Measurements from ENCODE around the gene LRRC75A.
"Not testable (repeated sequence)": the region's sequence is repeated elsewhere in the genome, so short reads cannot be mapped to it uniquely, and the experiment has no call there.

The LRRC75A gene

DNA sequence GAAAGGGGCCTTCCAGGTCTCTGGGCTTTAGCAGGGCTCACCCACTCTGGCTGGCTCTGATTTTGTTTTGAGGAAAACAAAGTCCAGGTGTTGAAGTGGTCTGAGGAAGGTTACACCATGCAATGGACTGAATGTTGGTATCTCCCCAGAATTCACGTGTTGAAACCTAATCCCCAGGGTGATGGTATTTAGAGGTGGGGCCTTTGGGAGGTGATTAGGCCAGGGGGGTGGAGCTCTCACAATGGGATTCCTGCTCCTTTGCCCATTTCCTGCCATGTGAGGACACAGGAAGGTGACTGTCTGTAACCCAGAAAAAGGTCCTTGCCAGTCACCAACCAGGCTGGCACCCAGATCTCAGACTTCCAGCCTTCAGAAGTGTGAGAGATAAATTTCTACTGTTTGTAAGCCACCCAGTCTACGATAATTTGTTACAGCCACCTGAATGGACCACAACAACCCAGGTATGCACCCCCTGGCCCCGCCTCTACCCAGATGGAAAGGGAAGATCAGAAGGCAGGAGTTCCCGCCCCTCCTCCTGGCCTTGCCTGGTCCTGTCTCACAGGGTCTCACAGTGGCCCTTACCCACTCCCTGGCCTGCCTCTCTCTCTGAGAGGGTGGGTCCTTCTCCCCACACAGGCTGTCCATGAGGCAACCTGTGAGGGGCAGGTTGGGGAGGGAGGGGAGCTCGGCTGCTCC is 32.0 kb downstream of the LRRC75A start:
- no peaks in the 10 kb centered on the region for H3K27me3 Mint-ChIP-seq
- no peak overlapping the region for H3K27ac Mint-ChIP-seq
- H3K36me3 Mint-ChIP-seq = peaks cover 5% of the 10 kb centered on the region
- H3K9me3 Mint-ChIP-seq = no peaks in the 10 kb centered on the region
- DNase-seq (ENCODE audit: low spot score in 2 of 2) (no peak), ATAC-seq (ENCODE audit: low read depth) (no peak)
- H3K4me3 Mint-ChIP-seq = no peak overlapping the region
- H3K4me1 Mint-ChIP-seq = no peaks in the 10 kb centered on the region

DNA sequence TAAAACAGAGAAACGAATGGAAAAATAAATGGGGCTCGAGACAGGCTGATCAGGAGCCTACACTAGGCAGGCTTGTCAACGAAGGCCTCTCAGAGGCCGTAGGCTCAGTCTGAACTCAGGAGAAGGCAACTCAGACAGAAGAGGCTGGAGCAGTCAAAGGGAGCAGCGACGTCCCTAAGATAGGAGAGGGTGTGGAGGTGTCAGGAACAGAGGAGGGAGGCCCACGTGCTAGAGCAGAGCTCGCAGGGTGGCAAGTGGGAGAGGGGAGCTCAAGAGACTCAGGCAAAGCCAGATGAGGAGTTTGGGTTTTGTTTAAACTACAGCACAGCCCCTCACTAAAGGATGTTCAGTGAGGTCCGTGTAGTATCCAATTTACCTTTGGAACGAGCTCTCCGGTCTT is 32.7 kb downstream of the LRRC75A start:
- no peaks in the 10 kb centered on the region for H3K4me1 Mint-ChIP-seq
- H3K36me3 Mint-ChIP-seq = peaks cover 5% of the 10 kb centered on the region
- H3K4me3 Mint-ChIP-seq = no peak overlapping the region
- no peak for ATAC-seq (ENCODE audit: low read depth)
- H3K9me3 Mint-ChIP-seq = no peaks in the 10 kb centered on the region
- H3K27ac Mint-ChIP-seq = no peak overlapping the region
- no peaks in the 10 kb centered on the region for H3K27me3 Mint-ChIP-seq
- no peak for DNase-seq (ENCODE audit: low spot score in 2 of 2)

DNA sequence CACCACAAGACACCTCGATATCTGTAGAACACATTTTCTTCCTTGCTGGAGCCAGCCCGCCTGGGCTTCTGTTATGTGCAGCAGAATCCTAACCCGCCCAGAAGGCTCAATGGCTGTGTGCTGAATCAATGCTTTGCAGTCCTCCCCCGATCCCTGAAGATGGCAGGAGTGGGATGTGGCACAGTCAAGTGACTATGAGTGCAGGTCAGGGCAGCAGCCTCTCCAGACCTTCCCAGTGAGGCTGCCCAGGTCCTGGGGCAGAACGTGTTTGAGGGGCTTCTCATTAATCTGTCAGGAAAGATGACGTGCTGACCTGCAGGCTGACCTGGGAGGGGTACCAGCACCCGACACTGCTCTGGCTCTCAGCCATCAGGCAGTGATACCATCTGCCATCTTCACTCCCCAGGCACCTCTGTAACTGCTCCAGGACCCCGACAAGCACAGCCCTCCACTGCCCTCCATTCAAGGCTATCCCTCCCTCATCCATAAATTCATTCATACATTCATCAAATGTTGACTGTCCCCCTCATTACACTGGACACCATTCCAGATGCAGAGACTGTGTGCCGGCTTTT is 35.2 kb downstream of the LRRC75A start:
- Mint-ChIP-seq H3K9me3 (no peaks in the 10 kb centered on the region), H3K4me1 (peaks cover 4% of the 10 kb centered on the region), H3K36me3 (peaks cover 5% of the 10 kb centered on the region), H3K4me3 (no peak overlapping the region), H3K27me3 (no peaks in the 10 kb centered on the region), H3K27ac (no peak overlapping the region)
- ATAC-seq (ENCODE audit: low read depth) (no peak), DNase-seq (ENCODE audit: low spot score in 2 of 2) (no peak)

DNA sequence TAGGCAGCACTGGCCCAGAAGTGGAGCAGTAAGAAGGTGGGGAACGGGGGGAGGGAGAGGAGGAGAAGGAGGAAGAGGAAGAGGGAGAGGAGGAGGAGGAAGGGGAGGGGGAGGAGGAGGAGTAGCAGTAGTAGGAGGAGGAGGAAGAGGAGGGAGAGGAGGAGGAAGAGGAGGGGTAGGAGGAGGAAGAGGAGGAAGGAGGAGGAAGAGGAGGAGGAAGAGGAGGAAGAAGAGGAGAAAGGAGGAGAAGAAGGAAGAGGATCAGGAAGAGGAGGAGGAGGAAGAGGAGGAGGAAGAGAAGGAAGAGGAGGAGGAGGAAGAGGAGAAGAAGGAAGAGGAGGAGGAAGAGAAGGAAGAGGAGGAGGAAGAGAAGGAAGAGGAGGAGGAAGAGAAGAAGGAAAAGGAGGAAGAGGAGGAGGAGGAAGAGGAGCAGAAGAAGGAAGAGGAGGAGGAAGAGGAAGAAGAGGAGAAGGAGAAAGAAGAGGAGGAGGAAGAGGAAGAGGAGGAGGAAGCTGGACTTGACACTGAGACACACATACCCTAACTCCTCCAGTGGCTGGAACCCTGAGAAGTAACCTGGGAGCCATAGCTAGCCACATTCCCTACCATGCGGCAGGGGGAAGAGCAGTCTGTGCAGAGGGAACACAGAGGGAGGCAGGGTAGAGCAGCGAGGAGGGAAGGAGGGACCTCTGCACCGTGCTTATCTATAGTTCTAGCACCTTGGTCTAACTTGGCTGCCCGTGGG is 35.8 kb downstream of the LRRC75A start:
- Mint-ChIP-seq H3K27ac (no peak overlapping the region), H3K27me3 (no peaks in the 10 kb centered on the region)
- no peak for DNase-seq (ENCODE audit: low spot score in 2 of 2)

DNA sequence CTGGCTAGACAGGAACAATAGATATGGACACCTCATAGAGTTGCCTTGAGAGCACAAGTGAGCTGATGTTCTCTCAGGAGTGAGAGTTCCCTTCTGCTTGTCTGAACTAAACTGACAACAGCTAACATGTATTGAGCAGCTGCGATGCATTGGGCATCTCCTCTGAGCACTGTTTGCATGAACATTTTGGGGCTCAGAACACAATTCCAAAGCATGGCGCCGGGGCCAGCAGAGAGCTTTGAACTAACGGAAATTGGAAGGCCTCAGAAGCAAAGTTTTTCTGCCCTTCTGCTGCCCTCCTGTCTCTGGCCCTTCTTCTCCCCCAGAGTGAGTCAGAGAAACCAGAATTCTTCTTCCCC is 38.5 kb downstream of the LRRC75A start:
- ATAC-seq (ENCODE audit: low read depth) = no peak
- Mint-ChIP-seq H3K36me3 (peaks cover 12% of the 10 kb centered on the region), H3K27me3 (no peaks in the 10 kb centered on the region)

More for the DNA sequence above, 35.8 kb downstream of the LRRC75A start:
- Mint-ChIP-seq H3K36me3 (peaks cover 5% of the 10 kb centered on the region), H3K4me3 (no peak overlapping the region), H3K4me1 (peaks cover 4% of the 10 kb centered on the region), H3K9me3 (no peaks in the 10 kb centered on the region)
- no peak for ATAC-seq (ENCODE audit: low read depth)

DNA sequence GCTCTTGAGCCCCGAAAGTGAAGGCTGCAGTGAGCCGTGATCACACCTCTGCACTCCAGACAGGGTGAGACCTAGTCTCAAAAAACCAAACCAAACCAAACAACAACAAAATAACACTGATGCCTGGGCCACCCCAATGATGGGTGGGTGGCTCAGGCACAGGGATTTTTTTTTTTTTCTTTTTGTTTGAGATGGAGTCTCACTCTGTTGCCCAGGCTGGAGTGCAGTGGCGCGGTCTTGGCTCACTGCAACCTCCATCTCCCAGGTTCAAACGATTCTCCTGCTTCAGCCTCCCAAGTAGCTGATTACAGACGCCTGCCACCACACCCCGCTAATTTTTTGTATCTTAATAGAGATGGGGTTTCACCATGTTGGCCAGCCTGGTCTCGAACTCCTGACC is 39.7 kb downstream of the LRRC75A start:
- not testable (repeated sequence) for DNase-seq (ENCODE audit: low spot score in 2 of 2)
- H3K36me3 Mint-ChIP-seq = peaks cover 14% of the 10 kb centered on the region

More for the DNA sequence above, 38.5 kb downstream of the LRRC75A start:
- Mint-ChIP-seq H3K4me1 (peaks cover 7% of the 10 kb centered on the region), H3K27ac (peak overlapping the region; percentile 92), H3K4me3 (no peak overlapping the region), H3K9me3 (no peaks in the 10 kb centered on the region)
- no peak for DNase-seq (ENCODE audit: low spot score in 2 of 2)

DNA sequence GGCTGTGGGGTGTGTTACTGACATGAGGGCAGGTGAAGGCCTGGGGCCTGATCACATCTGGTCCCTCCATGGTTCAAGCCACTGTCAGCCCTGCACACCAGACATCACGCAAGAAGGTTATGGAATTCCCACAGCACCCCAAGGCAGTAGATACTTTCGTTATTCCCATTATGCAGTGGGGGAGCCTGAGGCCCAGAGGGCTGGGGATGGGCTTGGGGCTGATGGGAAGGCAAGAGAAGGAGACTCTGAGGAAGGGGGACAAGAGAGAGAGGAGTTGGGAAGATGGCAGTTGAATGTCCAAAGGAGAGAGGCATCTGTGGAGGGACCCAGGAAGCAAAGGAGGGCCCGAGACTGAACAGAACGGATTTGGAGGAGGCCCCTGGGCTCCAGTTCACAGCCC is 42.0 kb downstream of the LRRC75A start:
- no peak overlapping the region for H3K27ac Mint-ChIP-seq
- H3K36me3 Mint-ChIP-seq = peaks cover 15% of the 10 kb centered on the region
- DNase-seq (ENCODE audit: low spot score in 2 of 2) (no peak), ATAC-seq (ENCODE audit: low read depth) (no peak)
- H3K4me3 Mint-ChIP-seq = no peak overlapping the region
- no peaks in the 10 kb centered on the region for H3K9me3 Mint-ChIP-seq
- no peaks in the 10 kb centered on the region for H3K27me3 Mint-ChIP-seq
- peaks cover 7% of the 10 kb centered on the region for H3K4me1 Mint-ChIP-seq

More for the DNA sequence above, 39.7 kb downstream of the LRRC75A start:
- H3K4me3 Mint-ChIP-seq; H3K9me3 Mint-ChIP-seq; H3K4me1 Mint-ChIP-seq; ATAC-seq (ENCODE audit: low read depth); H3K27ac Mint-ChIP-seq; H3K27me3 Mint-ChIP-seq: not testable (repeated sequence)

DNA sequence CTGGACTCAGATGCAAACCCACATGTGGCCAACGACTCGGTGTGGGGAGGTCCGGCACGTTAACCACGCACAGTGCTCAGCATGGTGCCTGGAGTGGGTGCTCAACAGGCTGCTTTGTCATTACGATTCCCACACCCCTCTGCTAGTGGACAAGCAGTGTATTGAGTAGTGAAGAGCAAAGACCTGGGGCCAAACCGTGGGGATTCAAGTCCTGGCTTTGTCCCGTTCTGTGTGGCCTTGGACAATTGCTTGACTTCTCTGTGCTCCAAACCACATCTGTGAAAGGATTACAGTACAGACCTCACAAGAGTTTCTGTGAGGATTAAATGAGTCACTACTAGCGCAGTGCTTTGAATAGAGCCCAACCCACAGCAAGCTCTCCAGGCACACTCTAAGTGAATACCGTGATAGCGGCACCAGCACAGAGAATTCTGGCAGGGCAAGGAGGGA is 42.8 kb downstream of the LRRC75A start:
- Mint-ChIP-seq H3K4me1 (peaks cover 7% of the 10 kb centered on the region), H3K36me3 (peaks cover 15% of the 10 kb centered on the region), H3K27me3 (no peaks in the 10 kb centered on the region), H3K4me3 (no peak overlapping the region), H3K27ac (no peak overlapping the region), H3K9me3 (no peaks in the 10 kb centered on the region)
- ATAC-seq (ENCODE audit: low read depth) = no peak
- no peak for DNase-seq (ENCODE audit: low spot score in 2 of 2)

DNA sequence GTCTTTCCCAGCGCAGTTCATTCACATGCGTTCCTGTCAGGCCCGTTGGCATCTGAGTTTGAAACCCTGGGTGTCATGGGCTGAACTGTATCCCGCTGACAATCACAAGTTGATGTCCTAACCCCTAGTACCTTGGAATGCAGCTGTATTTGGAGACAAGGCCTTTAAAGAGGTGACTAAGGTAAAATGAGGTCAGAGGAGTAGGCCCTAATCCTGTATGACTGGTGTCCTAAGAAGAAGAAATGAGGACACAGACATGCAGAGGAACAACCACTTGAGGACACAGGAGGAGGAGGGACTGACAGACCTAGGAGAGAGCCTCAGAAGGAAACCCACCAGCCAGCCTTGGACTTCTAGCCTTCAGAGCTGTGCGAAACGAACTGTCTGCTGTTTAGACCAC is 43.5 kb downstream of the LRRC75A start:
- Mint-ChIP-seq H3K4me1 (peaks cover 7% of the 10 kb centered on the region), H3K9me3 (no peaks in the 10 kb centered on the region), H3K4me3 (no peak overlapping the region), H3K27me3 (no peaks in the 10 kb centered on the region), H3K36me3 (peaks cover 15% of the 10 kb centered on the region), H3K27ac (no peak overlapping the region)
- ATAC-seq (ENCODE audit: low read depth) (no peak), DNase-seq (ENCODE audit: low spot score in 2 of 2) (no peak)

DNA sequence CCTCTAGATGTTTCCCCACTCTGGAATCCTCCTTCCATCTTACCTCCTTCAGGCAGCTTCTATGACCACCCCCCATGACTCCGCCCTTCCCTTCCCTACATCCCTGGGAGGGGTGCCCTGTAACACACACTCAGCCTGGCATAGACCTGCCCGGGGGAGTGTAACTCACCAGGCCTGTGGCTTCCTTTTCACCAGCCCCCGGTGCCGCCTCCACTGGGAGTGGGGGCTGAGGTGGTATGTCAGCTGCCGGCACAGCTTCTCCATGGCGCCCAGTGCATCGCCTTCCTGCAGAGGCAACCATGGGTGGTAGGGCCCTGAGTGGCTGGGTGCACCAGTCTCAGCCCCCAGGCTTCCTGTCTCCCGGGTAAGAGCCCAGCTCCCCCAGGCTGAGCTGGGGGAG is 44.3 kb downstream of the LRRC75A start:
- H3K4me3 Mint-ChIP-seq = no peak overlapping the region
- H3K9me3 Mint-ChIP-seq = no peaks in the 10 kb centered on the region
- ATAC-seq (ENCODE audit: low read depth) (no peak), DNase-seq (ENCODE audit: low spot score in 2 of 2) (no peak)
- no peaks in the 10 kb centered on the region for H3K27me3 Mint-ChIP-seq
- H3K36me3 Mint-ChIP-seq = peaks cover 19% of the 10 kb centered on the region
- H3K4me1 Mint-ChIP-seq = peaks cover 7% of the 10 kb centered on the region
- no peak overlapping the region for H3K27ac Mint-ChIP-seq

DNA sequence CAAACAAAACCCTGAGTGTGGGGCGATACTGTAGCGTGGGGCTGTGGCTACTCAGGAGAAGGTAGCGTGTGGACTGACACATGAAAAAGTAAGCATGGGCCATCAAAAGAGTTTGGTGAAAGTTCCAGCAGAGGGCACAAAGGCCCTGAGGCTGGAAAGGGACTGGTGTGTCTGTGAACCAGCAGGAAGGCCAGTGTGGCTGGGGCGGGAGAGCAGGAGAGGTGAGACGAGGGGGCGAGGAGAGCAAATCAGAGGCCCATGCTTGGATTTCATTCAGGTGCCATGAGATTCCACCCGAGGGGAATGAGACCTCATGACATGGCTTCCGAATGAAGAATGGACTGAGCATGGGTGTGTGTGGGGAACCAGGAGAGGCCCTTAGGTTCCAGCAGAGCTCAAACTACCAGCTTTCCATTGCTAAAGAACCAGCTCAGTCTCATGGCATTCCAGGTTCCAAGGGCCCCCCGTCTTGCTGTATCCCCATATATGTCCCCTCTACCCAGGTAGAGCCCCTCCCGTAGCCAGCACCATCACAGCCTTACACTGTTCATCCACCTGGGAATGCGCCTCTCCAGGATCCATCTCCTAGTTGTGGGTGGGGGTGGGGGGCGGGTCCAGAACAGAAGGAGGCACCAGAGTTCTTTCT is 45.5 kb downstream of the LRRC75A start:
- ATAC-seq (ENCODE audit: low read depth) (no peak), DNase-seq (ENCODE audit: low spot score in 2 of 2) (no peak)
- Mint-ChIP-seq H3K4me3 (no peak overlapping the region), H3K4me1 (peaks cover 16% of the 10 kb centered on the region), H3K9me3 (no peaks in the 10 kb centered on the region), H3K36me3 (peaks cover 26% of the 10 kb centered on the region), H3K27me3 (no peaks in the 10 kb centered on the region), H3K27ac (peak overlapping the region; percentile 62)

DNA sequence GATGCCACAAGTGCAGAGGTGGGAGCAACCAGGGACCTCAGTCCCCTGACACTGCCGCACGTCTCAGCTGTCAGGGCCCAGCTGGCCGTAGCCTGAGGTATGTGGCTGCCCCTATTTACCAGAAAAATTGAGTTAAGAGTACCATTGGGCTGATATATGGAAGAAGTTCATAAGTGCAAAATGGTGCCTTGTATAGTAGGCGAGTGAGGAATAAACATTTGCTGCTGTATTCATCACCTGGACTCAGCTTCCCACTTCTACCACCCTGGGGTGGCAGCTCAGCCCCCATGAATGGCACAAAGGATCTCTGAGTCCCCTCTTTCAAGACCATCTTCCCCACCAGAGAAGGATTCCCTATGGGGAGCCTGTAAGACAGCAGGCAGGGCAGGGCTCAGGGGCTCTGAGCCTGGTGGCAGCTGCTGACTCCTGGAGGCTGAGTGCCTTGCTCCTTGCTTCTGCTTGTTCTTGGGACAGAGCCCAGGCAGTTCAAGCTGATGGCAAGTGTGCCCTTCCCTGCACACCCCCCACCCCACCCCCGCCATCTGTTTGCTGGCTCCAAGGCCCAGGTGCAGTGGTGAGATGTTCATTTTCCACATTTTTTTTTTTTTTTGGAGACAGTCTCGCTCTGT is 47.6 kb downstream of the LRRC75A start:
- DNase-seq (ENCODE audit: low spot score in 2 of 2) (no peak), ATAC-seq (ENCODE audit: low read depth) (no peak)
- Mint-ChIP-seq H3K27me3 (no peaks in the 10 kb centered on the region), H3K4me1 (peaks cover 30% of the 10 kb centered on the region), H3K9me3 (no peaks in the 10 kb centered on the region), H3K27ac (no peak overlapping the region), H3K36me3 (peaks cover 22% of the 10 kb centered on the region), H3K4me3 (no peak overlapping the region)

DNA sequence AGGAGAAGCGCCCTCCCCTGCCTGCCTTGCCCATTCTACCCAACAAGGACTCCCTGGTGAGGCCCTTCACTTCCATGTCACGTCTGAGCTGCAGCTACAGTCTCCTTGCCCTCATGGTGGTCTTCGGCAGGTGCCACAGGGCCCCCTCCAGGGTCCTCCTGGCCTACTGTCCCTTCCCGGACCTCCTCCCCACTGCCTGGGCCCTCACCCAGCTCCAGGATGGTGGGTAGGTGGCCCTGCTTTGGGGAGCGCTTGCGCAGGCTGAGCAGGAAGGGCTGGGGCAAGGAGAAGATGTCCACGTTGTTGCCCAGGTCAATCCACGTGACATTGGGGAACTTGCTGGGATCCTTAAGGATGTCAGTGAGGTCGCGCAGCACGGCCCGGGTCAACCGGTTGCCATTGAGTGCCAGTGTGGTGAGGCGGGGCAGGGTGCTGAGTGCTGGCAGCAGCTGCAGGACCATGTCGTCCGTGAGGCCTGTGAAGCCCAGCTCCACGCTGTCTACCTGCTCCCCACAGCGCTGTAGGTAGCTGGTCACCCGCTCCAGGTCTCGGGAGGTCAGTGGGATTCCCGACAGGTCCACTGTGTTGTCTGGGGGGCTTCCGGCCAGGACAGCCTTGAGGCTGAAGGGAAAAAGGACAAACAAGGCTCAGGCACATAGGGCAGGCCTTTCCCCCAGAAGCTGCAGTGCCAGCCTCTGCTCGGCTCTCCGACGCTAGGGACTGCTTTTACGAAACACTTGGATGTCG is 48.3 kb downstream of the LRRC75A start:
- no peaks in the 10 kb centered on the region for H3K9me3 Mint-ChIP-seq
- ATAC-seq (ENCODE audit: low read depth) (no peak), DNase-seq (ENCODE audit: low spot score in 2 of 2) (no peak)

More for the DNA sequence above, 48.3 kb downstream of the LRRC75A start:
- H3K4me1 Mint-ChIP-seq = peaks cover 32% of the 10 kb centered on the region
- H3K27me3 Mint-ChIP-seq = no peaks in the 10 kb centered on the region
- no peak overlapping the region for H3K27ac Mint-ChIP-seq
- peaks cover 22% of the 10 kb centered on the region for H3K36me3 Mint-ChIP-seq
- H3K4me3 Mint-ChIP-seq = no peak overlapping the region
